ENCODE data around the gene CD200.
"Not testable (repeated sequence)": the region's sequence is repeated elsewhere in the genome, so short reads cannot be mapped to it uniquely, and the experiment has no call there.

The CD200 gene

DNA sequence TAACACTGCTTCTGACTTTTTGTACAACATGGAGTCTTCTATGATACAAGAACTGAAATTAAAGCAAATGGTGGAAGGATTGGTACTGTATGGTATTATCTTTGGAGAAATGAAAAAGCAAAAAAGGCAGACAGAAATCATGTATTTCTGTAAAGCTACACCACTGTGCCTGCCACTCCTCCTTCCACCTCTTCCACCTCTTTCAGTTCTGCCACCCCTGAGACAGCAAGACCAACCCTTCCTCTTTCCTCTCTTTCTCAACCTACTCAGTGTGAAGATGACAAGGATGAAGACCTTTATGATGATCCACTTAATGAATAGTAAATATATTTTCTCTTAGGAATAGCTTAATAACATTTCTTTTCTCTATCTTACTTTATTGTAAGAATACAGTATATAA, 57.0 kb downstream of the CD200 start:
- DNase-seq (ENCODE audit: low spot score in 2 of 2) (no peak), ATAC-seq (replicated peaks; ENCODE audit: extremely low read depth, poor library complexity, severe bottlenecking) (no peak)
- Mint-ChIP-seq H3K27me3 (no peaks in the 10 kb centered on the region), H3K9me3 (peaks cover 6% of the 10 kb centered on the region), H3K4me3 (no peak overlapping the region), H3K4me1 (peaks cover 5% of the 10 kb centered on the region), H3K36me3 (ENCODE audit: insufficient read depth) (peaks cover 2% of the 10 kb centered on the region), H3K27ac (ENCODE audit: low read depth) (no peak overlapping the region)

GRCh38 chr3:112390783-112391641, 58.1 kb downstream of the CD200 start:
- no peak overlapping the region for H3K4me3 Mint-ChIP-seq
- H3K27me3 Mint-ChIP-seq = no peaks in the 10 kb centered on the region
- peaks cover 6% of the 10 kb centered on the region for H3K9me3 Mint-ChIP-seq
- DNase-seq (ENCODE audit: low spot score in 2 of 2) (no peak), ATAC-seq (replicated peaks; ENCODE audit: extremely low read depth, poor library complexity, severe bottlenecking) (no peak)
- H3K4me1 Mint-ChIP-seq = peaks cover 5% of the 10 kb centered on the region
- H3K27ac Mint-ChIP-seq (ENCODE audit: low read depth) = no peak overlapping the region
- peaks cover 2% of the 10 kb centered on the region for H3K36me3 Mint-ChIP-seq (ENCODE audit: insufficient read depth)

DNA sequence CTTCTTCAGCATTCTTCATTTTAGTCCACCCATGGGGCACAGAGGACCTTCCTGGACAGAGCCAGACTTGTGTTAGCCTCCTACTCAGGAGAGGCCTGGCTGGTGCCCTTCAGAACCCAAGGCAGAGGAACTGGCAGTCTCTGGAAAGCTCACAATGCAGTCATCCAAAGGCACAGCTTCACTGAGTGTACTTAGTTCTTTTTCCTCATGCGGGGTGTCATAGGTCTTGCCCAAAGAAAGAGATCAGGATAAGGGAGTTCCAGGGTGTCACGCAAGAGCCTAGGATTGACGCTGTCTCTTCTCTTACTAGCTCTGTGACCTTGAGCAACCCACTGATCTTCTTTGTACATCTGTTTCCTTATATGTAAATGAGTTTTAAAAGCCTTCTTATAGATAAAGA, 58.7 kb downstream of the CD200 start:
- Mint-ChIP-seq H3K36me3 (ENCODE audit: insufficient read depth) (peaks cover 2% of the 10 kb centered on the region), H3K4me3 (no peak overlapping the region), H3K27me3 (no peaks in the 10 kb centered on the region), H3K4me1 (peaks cover 5% of the 10 kb centered on the region), H3K27ac (ENCODE audit: low read depth) (no peak overlapping the region), H3K9me3 (peaks cover 6% of the 10 kb centered on the region)
- ATAC-seq (replicated peaks; ENCODE audit: extremely low read depth, poor library complexity, severe bottlenecking) (no peak), DNase-seq (ENCODE audit: low spot score in 2 of 2) (no peak)

DNA sequence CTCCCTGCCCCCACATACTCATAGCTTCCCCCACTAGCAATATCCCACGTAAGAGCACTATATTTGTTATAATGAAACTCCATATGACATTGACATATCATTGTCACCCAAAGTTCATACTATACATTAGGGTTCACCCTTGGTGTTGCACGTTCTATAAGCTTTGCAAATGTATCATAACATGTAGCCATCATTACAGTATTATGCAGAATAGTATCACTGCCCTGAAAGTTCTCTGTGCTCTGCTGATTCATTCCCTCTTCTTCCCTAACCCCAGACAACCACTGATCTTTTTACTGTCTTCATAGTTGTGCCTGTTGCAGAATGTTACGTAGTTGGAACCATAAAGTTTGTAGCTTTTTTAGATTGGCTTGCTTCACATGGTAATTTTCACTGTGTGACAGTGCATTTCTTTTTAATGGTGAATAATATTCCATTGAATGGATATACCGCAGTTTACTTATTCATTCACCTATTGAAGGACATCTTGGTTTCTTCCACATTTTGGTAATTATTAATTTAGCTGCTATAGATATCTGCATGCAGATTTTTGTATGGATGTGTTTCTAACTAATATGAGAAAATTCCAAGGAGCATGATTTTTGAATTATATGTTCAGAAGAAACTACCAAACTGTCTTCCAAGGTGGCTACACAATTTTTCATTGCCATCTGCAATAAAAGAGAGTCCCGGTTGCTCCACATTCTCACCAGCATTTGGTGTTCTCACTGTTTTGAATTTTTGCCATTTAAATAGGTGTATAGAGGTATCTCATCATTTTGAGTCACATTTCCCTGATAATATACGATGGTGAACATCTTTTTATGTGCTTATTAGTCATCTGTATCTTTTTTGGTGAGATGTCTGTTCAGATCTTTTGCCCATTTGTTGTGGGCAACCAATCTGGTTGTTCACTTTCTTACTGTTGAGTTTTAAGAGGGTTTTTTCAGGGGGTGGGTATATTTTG, 59.7 kb downstream of the CD200 start:
- ATAC-seq (replicated peaks; ENCODE audit: extremely low read depth, poor library complexity, severe bottlenecking) = no peak
- H3K9me3 Mint-ChIP-seq = peaks cover 6% of the 10 kb centered on the region
- no peak for DNase-seq (ENCODE audit: low spot score in 2 of 2)
- H3K27me3 Mint-ChIP-seq = no peaks in the 10 kb centered on the region
- peaks cover 2% of the 10 kb centered on the region for H3K36me3 Mint-ChIP-seq (ENCODE audit: insufficient read depth)
- H3K4me3 Mint-ChIP-seq = no peak overlapping the region
- no peak overlapping the region for H3K27ac Mint-ChIP-seq (ENCODE audit: low read depth)
- peaks cover 5% of the 10 kb centered on the region for H3K4me1 Mint-ChIP-seq

DNA sequence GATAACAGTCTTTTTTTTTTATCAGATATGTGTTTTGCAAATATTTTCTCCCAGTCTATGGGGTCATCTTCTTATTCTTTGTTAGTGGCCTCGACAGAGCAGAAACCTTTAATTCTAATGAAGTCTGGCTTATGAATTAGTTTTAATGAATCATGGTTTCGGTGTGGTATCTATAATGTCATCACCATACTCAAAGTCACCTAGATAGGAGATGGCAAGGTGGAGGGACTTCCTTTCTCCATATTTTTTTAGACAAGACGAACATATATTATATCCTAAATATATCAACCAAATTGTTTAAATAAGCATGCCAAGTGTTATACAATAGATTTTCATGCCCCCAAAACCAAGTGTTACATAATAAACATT, 60.4 kb downstream of the CD200 start:
- peaks cover 2% of the 10 kb centered on the region for H3K36me3 Mint-ChIP-seq (ENCODE audit: insufficient read depth)
- H3K9me3 Mint-ChIP-seq = peaks cover 6% of the 10 kb centered on the region
- DNase-seq (ENCODE audit: low spot score in 2 of 2) (no peak), ATAC-seq (replicated peaks; ENCODE audit: extremely low read depth, poor library complexity, severe bottlenecking) (no peak)
- H3K4me1 Mint-ChIP-seq = peaks cover 5% of the 10 kb centered on the region
- no peak overlapping the region for H3K27ac Mint-ChIP-seq (ENCODE audit: low read depth)
- no peaks in the 10 kb centered on the region for H3K27me3 Mint-ChIP-seq
- H3K4me3 Mint-ChIP-seq = no peak overlapping the region

DNA sequence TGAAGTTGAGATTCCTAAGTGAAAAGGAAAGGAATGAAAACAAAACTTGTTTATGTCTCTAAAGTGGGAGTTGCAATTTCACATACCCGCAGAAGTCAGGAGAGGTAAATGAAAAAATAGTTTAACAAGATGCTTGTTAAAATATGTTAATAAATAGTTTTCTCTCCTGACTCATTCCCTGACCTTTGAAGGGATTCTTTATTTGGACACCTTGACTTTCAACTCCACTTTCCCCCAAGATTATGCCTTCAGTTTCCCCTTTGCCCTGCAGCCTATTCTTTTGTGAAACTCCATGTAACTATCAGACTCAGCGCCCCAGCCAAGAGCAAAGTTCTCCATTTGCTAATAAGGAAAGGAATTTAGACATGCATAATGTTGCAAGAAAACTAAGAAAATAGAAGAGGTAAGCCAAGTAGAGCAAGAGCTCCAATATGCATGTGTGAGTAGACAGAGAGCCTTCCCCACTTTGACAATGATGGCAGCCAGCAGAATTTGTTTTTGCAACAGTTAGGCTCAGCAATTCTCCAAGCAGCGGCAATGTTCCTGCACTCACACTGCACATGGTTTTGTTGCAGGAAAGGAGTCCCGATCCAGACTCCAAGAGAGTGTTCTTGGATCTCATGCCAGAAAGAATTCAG, 61.2 kb downstream of the CD200 start:
- peaks cover 6% of the 10 kb centered on the region for H3K9me3 Mint-ChIP-seq
- H3K27ac Mint-ChIP-seq (ENCODE audit: low read depth) = no peak overlapping the region
- DNase-seq (ENCODE audit: low spot score in 2 of 2) (no peak), ATAC-seq (replicated peaks; ENCODE audit: extremely low read depth, poor library complexity, severe bottlenecking) (no peak)
- peaks cover 2% of the 10 kb centered on the region for H3K36me3 Mint-ChIP-seq (ENCODE audit: insufficient read depth)
- no peaks in the 10 kb centered on the region for H3K27me3 Mint-ChIP-seq
- H3K4me1 Mint-ChIP-seq = peaks cover 5% of the 10 kb centered on the region
- H3K4me3 Mint-ChIP-seq = no peak overlapping the region

- no peak for DNase-seq (ENCODE audit: low spot score in 2 of 2)
- Mint-ChIP-seq H3K9me3 (peaks cover 6% of the 10 kb centered on the region), H3K27ac (ENCODE audit: low read depth) (no peak overlapping the region), H3K4me1 (peaks cover 5% of the 10 kb centered on the region), H3K4me3 (no peak overlapping the region), H3K36me3 (ENCODE audit: insufficient read depth) (peaks cover 2% of the 10 kb centered on the region), H3K27me3 (no peaks in the 10 kb centered on the region)
- ATAC-seq (replicated peaks; ENCODE audit: extremely low read depth, poor library complexity, severe bottlenecking) = no peak
Measured at GRCh38 chr3:112395181-112395895, 62.4 kb downstream of the CD200 start.

DNA sequence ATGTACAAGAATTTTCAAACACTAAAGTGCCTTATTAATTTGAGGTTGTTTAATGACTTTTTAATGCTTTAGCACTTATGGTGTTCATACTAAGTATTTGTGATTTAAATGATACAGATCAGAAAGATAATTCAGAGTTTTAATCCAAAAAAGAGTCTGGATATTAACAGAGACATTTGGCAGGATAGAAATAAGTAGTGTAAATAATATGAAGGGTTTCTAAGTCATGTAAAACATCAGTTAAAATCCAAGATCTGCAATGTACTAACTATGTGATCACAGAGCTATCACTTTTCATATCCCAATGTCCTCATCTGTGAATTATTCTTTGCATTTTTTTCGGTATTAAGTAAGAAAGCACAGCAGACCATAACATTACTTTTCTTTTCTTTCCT, 62.9 kb downstream of the CD200 start:
- DNase-seq (ENCODE audit: low spot score in 2 of 2) (no peak), ATAC-seq (replicated peaks; ENCODE audit: extremely low read depth, poor library complexity, severe bottlenecking) (no peak)
- Mint-ChIP-seq H3K4me3 (no peak overlapping the region), H3K4me1 (peaks cover 5% of the 10 kb centered on the region), H3K36me3 (ENCODE audit: insufficient read depth) (peaks cover 2% of the 10 kb centered on the region), H3K27me3 (no peaks in the 10 kb centered on the region), H3K9me3 (peaks cover 6% of the 10 kb centered on the region), H3K27ac (ENCODE audit: low read depth) (no peak overlapping the region)

DNA sequence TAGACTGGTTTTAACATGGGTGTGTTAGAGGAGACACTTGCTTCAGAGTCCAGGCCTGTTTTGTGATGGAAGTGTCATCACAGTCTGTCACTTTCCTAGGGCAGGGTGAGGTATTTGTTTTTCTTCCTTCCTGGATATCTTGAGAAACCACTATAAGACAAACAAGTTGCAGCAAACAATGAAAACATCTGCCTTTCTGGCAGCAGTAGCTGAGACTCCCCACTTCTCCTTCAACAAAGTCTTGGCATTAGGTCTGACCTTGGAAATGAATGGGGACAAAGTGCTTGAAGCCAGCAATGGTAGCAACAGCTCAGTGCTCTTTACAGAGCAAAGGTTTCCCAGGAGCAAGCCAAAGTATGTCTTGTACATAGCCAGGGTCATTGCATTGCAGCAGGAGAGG, 64.6 kb downstream of the CD200 start:
- ATAC-seq (replicated peaks; ENCODE audit: extremely low read depth, poor library complexity, severe bottlenecking) = no peak
- H3K4me3 Mint-ChIP-seq = no peak overlapping the region
- no peak overlapping the region for H3K27ac Mint-ChIP-seq (ENCODE audit: low read depth)
- H3K9me3 Mint-ChIP-seq = peaks cover 2% of the 10 kb centered on the region
- H3K4me1 Mint-ChIP-seq = no peaks in the 10 kb centered on the region
- no peak for DNase-seq (ENCODE audit: low spot score in 2 of 2)
- peaks cover 2% of the 10 kb centered on the region for H3K36me3 Mint-ChIP-seq (ENCODE audit: insufficient read depth)
- no peaks in the 10 kb centered on the region for H3K27me3 Mint-ChIP-seq

- no peak for ATAC-seq (replicated peaks; ENCODE audit: extremely low read depth, poor library complexity, severe bottlenecking)
- no peaks in the 10 kb centered on the region for H3K4me1 Mint-ChIP-seq
- H3K27me3 Mint-ChIP-seq = no peaks in the 10 kb centered on the region
- H3K36me3 Mint-ChIP-seq (ENCODE audit: insufficient read depth) = peaks cover 2% of the 10 kb centered on the region
- no peak overlapping the region for H3K4me3 Mint-ChIP-seq
- H3K27ac Mint-ChIP-seq (ENCODE audit: low read depth) = no peak overlapping the region
- no peak for DNase-seq (ENCODE audit: low spot score in 2 of 2)
- H3K9me3 Mint-ChIP-seq = no peaks in the 10 kb centered on the region
Measured at GRCh38 chr3:112399064-112399463, 66.1 kb downstream of the CD200 start.

DNA sequence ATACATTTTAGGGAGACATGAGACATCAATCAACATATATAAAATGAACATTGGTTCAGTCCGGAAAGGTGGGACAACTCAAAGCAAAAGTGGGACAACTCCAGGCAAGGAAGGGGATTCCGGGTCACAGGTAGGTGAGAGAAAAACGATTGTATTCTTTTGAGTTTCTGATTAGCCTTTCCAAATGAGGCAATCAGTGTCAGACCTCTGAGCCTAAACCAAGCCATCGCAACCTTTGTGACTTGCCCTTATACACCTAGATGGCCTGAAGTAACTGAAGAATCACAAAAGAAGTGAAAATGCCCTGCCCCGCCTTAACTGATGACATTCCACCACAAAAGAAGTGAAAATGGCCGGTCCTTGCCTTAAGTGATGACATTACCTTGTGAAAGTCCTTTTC, 66.6 kb downstream of the CD200 start:
- not testable (repeated sequence) for DNase-seq (ENCODE audit: low spot score in 2 of 2); H3K36me3 Mint-ChIP-seq (ENCODE audit: insufficient read depth); ATAC-seq (replicated peaks; ENCODE audit: extremely low read depth, poor library complexity, severe bottlenecking); H3K27ac Mint-ChIP-seq (ENCODE audit: low read depth); H3K27me3 Mint-ChIP-seq; H3K4me3 Mint-ChIP-seq; H3K4me1 Mint-ChIP-seq; H3K9me3 Mint-ChIP-seq

DNA sequence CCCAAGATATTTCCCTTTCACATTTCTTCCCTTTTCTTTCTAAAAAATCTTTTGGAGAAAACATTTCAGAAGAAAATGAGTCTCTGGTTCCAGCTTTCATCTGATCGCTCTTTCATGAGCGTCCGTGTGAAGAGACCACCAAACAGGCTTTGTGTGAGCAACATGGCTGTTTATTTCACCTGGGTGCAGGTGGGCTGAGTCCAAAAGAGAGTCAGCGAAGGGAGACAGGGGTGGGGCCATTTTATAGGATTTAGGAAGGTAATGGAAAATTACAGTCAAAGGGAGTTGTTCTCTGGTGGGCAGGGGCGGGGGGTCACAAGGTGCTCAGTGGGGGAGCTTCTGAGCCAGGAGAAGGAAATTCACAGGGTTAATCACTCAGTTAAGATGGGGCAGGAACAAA, 67.4 kb downstream of the CD200 start:
- not testable (repeated sequence) for H3K27ac Mint-ChIP-seq (ENCODE audit: low read depth); H3K36me3 Mint-ChIP-seq (ENCODE audit: insufficient read depth); H3K4me1 Mint-ChIP-seq; H3K27me3 Mint-ChIP-seq; ATAC-seq (replicated peaks; ENCODE audit: extremely low read depth, poor library complexity, severe bottlenecking); H3K4me3 Mint-ChIP-seq; DNase-seq (ENCODE audit: low spot score in 2 of 2); H3K9me3 Mint-ChIP-seq
